C4-2B (cell line): Measurements from ENCODE around the gene AMIGO2.
A peak's percentile ranks its signal among the peaks of the same experiment; 100 is the strongest.

Source experiments
- H3K27ac ChIP-seq: fragments of 450-650 bp; 2 replicates; pipeline ENCODE4 v1.5.1; 2017
- CTCF ChIP-seq: fragments of 450-650 bp; conservative IDR thresholded peaks from 2 replicates; pipeline ENCODE4 v1.5.1; 2017; ENCODE audit warnings: mild to moderate bottlenecking
- ZFX ChIP-seq: fragments of 450-650 bp; IDR thresholded peaks from 2 replicates; pipeline ENCODE4 v1.6.1; 2017

Gene AMIGO2

GRCh38 chr12:47078733-47079467 lies 859 bp downstream of the AMIGO2 start:
- H3K27ac ChIP-seq = peak overlapping the region; percentile 23; the same call in 1 of the 2 replicates
- TF ChIP-seq CTCF (no peak), ZFX (no peak)

- no peak overlapping the region for H3K27ac ChIP-seq
Observed at GRCh38 chr12:47078086-47078395, 1.7 kb downstream of the AMIGO2 start.

GRCh38 chr12:47077206-47078085 lies 2.3 kb downstream of the AMIGO2 start:
- no peak for TF ChIP-seq CTCF
- TF ChIP-seq ZFX = no peak
- H3K27ac ChIP-seq = no peak overlapping the region

More at GRCh38 chr12:47078086-47078395, 1.7 kb downstream of the AMIGO2 start:
- TF ChIP-seq CTCF (no peak), ZFX (no peak)

GRCh38 chr12:47075192-47076084 lies 4.3 kb downstream of the AMIGO2 start:
- no peak overlapping the region for H3K27ac ChIP-seq
- no peak for TF ChIP-seq CTCF
- no peak for TF ChIP-seq ZFX

GRCh38 chr12:47074757-47075156 lies 5.0 kb downstream of the AMIGO2 start:
- TF ChIP-seq CTCF (no peak), ZFX (no peak)
- H3K27ac ChIP-seq = no peak overlapping the region

- TF ChIP-seq CTCF (no peak), ZFX (no peak)
- no peak overlapping the region for H3K27ac ChIP-seq
Observed at GRCh38 chr12:47073951-47074350, 5.8 kb downstream of the AMIGO2 start.
